IgD-negative memory B cell (primary cell): ENCODE results near the gene HEMK1. TPM values are rescaled to one million over a fixed set of nuclear protein-coding genes. Genes with fewer than 3 reads are reported as not detected.

ENCODE experiments used
- H3K27ac Mint-ChIP-seq, 3 donors: one replicate each; pipeline ENCODE4 v1.8.0; 2020 to 2022; ENCODE audit warnings: mild to moderate bottlenecking in 3 of 3, mixed read lengths in 3 of 3, moderate library complexity in 1 of 3
- H3K27me3 Mint-ChIP-seq: one replicate; pipeline ENCODE4 v1.8.0; 2021; ENCODE audit warnings: mixed read lengths
- H3K36me3 Mint-ChIP-seq: one replicate; pipeline ENCODE4 v1.8.0; 2020; ENCODE audit warnings: mild to moderate bottlenecking, mixed read lengths
- H3K4me1 Mint-ChIP-seq, 3 donors: one replicate each; pipeline ENCODE4 v1.8.0; 2020 to 2022; ENCODE audit warnings: mixed read lengths in 3 of 3, mild to moderate bottlenecking in 1 of 3
- H3K4me3 Mint-ChIP-seq, 4 donors: one replicate each; pipeline ENCODE4 v1.8.0; 2020 to 2022; ENCODE audit warnings: mild to moderate bottlenecking in 4 of 4, mixed read lengths in 4 of 4, moderate library complexity in 3 of 4
- H3K9me3 Mint-ChIP-seq, 3 donors: one replicate each; pipeline ENCODE4 v1.8.0; 2020 to 2021; ENCODE audit warnings: mixed read lengths in 3 of 3, mild to moderate bottlenecking in 1 of 3
- polyA plus RNA-seq: library from polyadenylated mRNA; unstranded; fragments of 300-500 nt; fragmentation: Illumina TruSeq; gene quantifications from one replicate; pipeline ENCODE4 v1.2.3, GENCODE V29; 2021

The HEMK1 gene
- polyA plus RNA-seq, 1 donor from 2014 or later, result 30.5 TPM

GRCh38 chr3:50620420-50620819 is 51.1 kb downstream of the HEMK1 start:
- Mint-ChIP-seq H3K9me3 (no peaks in the 10 kb centered on the region), H3K27ac (peak overlapping the region; percentile 42 to 81 (median 47)), H3K4me3 (peak overlapping the region in 3 of 4 donors; percentile 25 to 94 (median 52)), H3K36me3 (peaks cover 3% of the 10 kb centered on the region), H3K27me3 (no peaks in the 10 kb centered on the region), H3K4me1 (peaks cover 36 to 42% (median 39%) of the 10 kb centered on the region in 3 donors)

GRCh38 chr3:50620820-50621219 is 51.5 kb downstream of the HEMK1 start:
- no peaks in the 10 kb centered on the region for H3K9me3 Mint-ChIP-seq
- H3K27me3 Mint-ChIP-seq, result no peaks in the 10 kb centered on the region
- peaks cover 35 to 40% (median 36%) of the 10 kb centered on the region in 3 donors for H3K4me1 Mint-ChIP-seq
- H3K27ac Mint-ChIP-seq, result peak overlapping the region in 2 of 3 donors; percentile 42 to 47
- H3K4me3 Mint-ChIP-seq, result peak overlapping the region in 2 of 4 donors; percentile 49 to 94
- H3K36me3 Mint-ChIP-seq, result peaks cover 3% of the 10 kb centered on the region

- peaks cover 5% of the 10 kb centered on the region for H3K36me3 Mint-ChIP-seq
- H3K9me3 Mint-ChIP-seq, result no peaks in the 10 kb centered on the region
- H3K27me3 Mint-ChIP-seq, result no peaks in the 10 kb centered on the region
- peaks cover 30 to 35% (median 30%) of the 10 kb centered on the region in 3 donors for H3K4me1 Mint-ChIP-seq
- no peak overlapping the region for H3K4me3 Mint-ChIP-seq
- H3K27ac Mint-ChIP-seq, result no peak overlapping the region
Observed at GRCh38 chr3:50622881-50623280, 53.6 kb downstream of the HEMK1 start.

- Mint-ChIP-seq H3K27me3 (no peaks in the 10 kb centered on the region), H3K4me3 (peak overlapping the region in 2 of 4 donors; percentile 48 to 89), H3K27ac (peak overlapping the region; percentile 4 to 65 (median 57)), H3K4me1 (peaks cover 24 to 33% (median 32%) of the 10 kb centered on the region in 3 donors), H3K9me3 (no peaks in the 10 kb centered on the region), H3K36me3 (peaks cover 5% of the 10 kb centered on the region)
Observed at GRCh38 chr3:50623840-50624474, 54.6 kb downstream of the HEMK1 start.

- no peak overlapping the region for H3K27ac Mint-ChIP-seq
- H3K4me1 Mint-ChIP-seq, result peaks cover 22 to 29% (median 29%) of the 10 kb centered on the region in 3 donors
- no peaks in the 10 kb centered on the region for H3K9me3 Mint-ChIP-seq
- peaks cover 5% of the 10 kb centered on the region for H3K36me3 Mint-ChIP-seq
- H3K4me3 Mint-ChIP-seq, result no peak overlapping the region
- no peaks in the 10 kb centered on the region for H3K27me3 Mint-ChIP-seq
Observed at GRCh38 chr3:50624634-50625033, 55.3 kb downstream of the HEMK1 start.

GRCh38 chr3:50625231-50626182 is 56.2 kb downstream of the HEMK1 start:
- no peaks in the 10 kb centered on the region for H3K9me3 Mint-ChIP-seq
- no peaks in the 10 kb centered on the region for H3K27me3 Mint-ChIP-seq
- H3K27ac Mint-ChIP-seq, result no peak overlapping the region
- peaks cover 21 to 29% (median 26%) of the 10 kb centered on the region in 3 donors for H3K4me1 Mint-ChIP-seq
- no peak overlapping the region for H3K4me3 Mint-ChIP-seq
- H3K36me3 Mint-ChIP-seq, result peaks cover 7% of the 10 kb centered on the region

GRCh38 chr3:50626401-50626800 is 57.1 kb downstream of the HEMK1 start:
- no peaks in the 10 kb centered on the region for H3K27me3 Mint-ChIP-seq
- peaks cover 7% of the 10 kb centered on the region for H3K36me3 Mint-ChIP-seq
- peaks cover 18 to 32% (median 23%) of the 10 kb centered on the region in 3 donors for H3K4me1 Mint-ChIP-seq
- H3K9me3 Mint-ChIP-seq, result no peaks in the 10 kb centered on the region
- H3K4me3 Mint-ChIP-seq, result no peak overlapping the region
- H3K27ac Mint-ChIP-seq, result no peak overlapping the region

- Mint-ChIP-seq H3K36me3 (peaks cover 7% of the 10 kb centered on the region), H3K27me3 (no peaks in the 10 kb centered on the region), H3K4me3 (peak overlapping the region in 1 of 4 donors; percentile 13), H3K4me1 (peaks cover 23 to 39% (median 27%) of the 10 kb centered on the region in 3 donors), H3K27ac (peak overlapping the region in 1 of 3 donors; percentile 35), H3K9me3 (no peaks in the 10 kb centered on the region)
Observed at GRCh38 chr3:50627407-50628051, 58.2 kb downstream of the HEMK1 start.

- H3K4me3 Mint-ChIP-seq, result no peak overlapping the region
- peaks cover 7% of the 10 kb centered on the region for H3K36me3 Mint-ChIP-seq
- H3K9me3 Mint-ChIP-seq, result no peaks in the 10 kb centered on the region
- H3K27me3 Mint-ChIP-seq, result no peaks in the 10 kb centered on the region
- H3K27ac Mint-ChIP-seq, result no peak overlapping the region
- peaks cover 17 to 43% (median 31%) of the 10 kb centered on the region in 3 donors for H3K4me1 Mint-ChIP-seq
Observed at GRCh38 chr3:50628601-50629000, 59.3 kb downstream of the HEMK1 start.

GRCh38 chr3:50630394-50630793 is 61.1 kb downstream of the HEMK1 start:
- Mint-ChIP-seq H3K27ac (peak overlapping the region in 1 of 3 donors; percentile 59), H3K4me3 (peak overlapping the region in 1 of 4 donors; percentile 27), H3K36me3 (peaks cover 7% of the 10 kb centered on the region), H3K9me3 (no peaks in the 10 kb centered on the region), H3K4me1 (peaks cover 2 to 40% (median 21%) of the 10 kb centered on the region in 3 donors), H3K27me3 (no peaks in the 10 kb centered on the region)

GRCh38 chr3:50630877-50631276 is 61.6 kb downstream of the HEMK1 start:
- Mint-ChIP-seq H3K4me3 (peak overlapping the region in 1 of 4 donors; percentile 58), H3K27me3 (no peaks in the 10 kb centered on the region), H3K4me1 (peaks cover 2 to 40% (median 21%) of the 10 kb centered on the region in 3 donors), H3K9me3 (no peaks in the 10 kb centered on the region), H3K27ac (no peak overlapping the region), H3K36me3 (peaks cover 7% of the 10 kb centered on the region)

- peak overlapping the region in 2 of 3 donors; percentile 64 to 90 for H3K27ac Mint-ChIP-seq
- peaks cover 4 to 40% (median 26%) of the 10 kb centered on the region in 3 donors for H3K4me1 Mint-ChIP-seq
- no peaks in the 10 kb centered on the region for H3K27me3 Mint-ChIP-seq
- H3K9me3 Mint-ChIP-seq, result no peaks in the 10 kb centered on the region
- H3K36me3 Mint-ChIP-seq, result peaks cover 4% of the 10 kb centered on the region
- H3K4me3 Mint-ChIP-seq, result no peak overlapping the region
Observed at GRCh38 chr3:50632450-50632849, 63.1 kb downstream of the HEMK1 start.

GRCh38 chr3:50633230-50633790 is 64.0 kb downstream of the HEMK1 start:
- Mint-ChIP-seq H3K36me3 (peaks cover 4% of the 10 kb centered on the region), H3K4me1 (peaks cover 4 to 33% (median 28%) of the 10 kb centered on the region in 3 donors)

GRCh38 chr3:50635066-50635465 is 65.7 kb downstream of the HEMK1 start:
- peaks cover 4 to 33% (median 28%) of the 10 kb centered on the region in 3 donors for H3K4me1 Mint-ChIP-seq

More at GRCh38 chr3:50633230-50633790, 64.0 kb downstream of the HEMK1 start:
- Mint-ChIP-seq H3K27ac (peak overlapping the region in 1 of 3 donors; percentile 90), H3K27me3 (no peaks in the 10 kb centered on the region), H3K9me3 (no peaks in the 10 kb centered on the region), H3K4me3 (no peak overlapping the region)

More at GRCh38 chr3:50635066-50635465, 65.7 kb downstream of the HEMK1 start:
- Mint-ChIP-seq H3K4me3 (no peak overlapping the region), H3K27me3 (no peaks in the 10 kb centered on the region), H3K36me3 (peaks cover 6% of the 10 kb centered on the region), H3K9me3 (no peaks in the 10 kb centered on the region), H3K27ac (no peak overlapping the region)
